Upper lobe of left lung (tissue), 4 donors: ENCODE data around the gene SOD3.

Experiments used
- CTCF ChIP-seq, 6 experiments: fragments of 450-650 bp in 4 of 6; fragments of 200-600 bp in 2 of 6; sonication (generic) in 2 of 6; IDR thresholded peaks; one replicate each; pipeline ENCODE4 v1.5.1; 2016 to 2019; ENCODE audit warnings: antibody characterized with exemption in 6 of 6
- EP300 ChIP-seq, 4 donors: sonication (generic); formaldehyde crosslinking; IDR thresholded peaks; one replicate each; pipeline ENCODE4 v1.5.1; 2017; ENCODE audit warnings: antibody characterized with exemption in 4 of 4, control low read depth in 2 of 4
- POLR2A ChIP-seq, 4 donors: fragments of 450-650 bp; IDR thresholded peaks; one replicate each; pipeline ENCODE4 v1.5.1; 2016 to 2017; ENCODE audit warnings: antibody characterized with exemption in 4 of 4, mild to moderate bottlenecking in 2 of 4
- POLR2AphosphoS5 ChIP-seq, 2 donors: sonication (generic); formaldehyde crosslinking; IDR thresholded peaks; one replicate each; pipeline ENCODE4 v1.5.1; 2017; ENCODE audit warnings: antibody characterized with exemption in 2 of 2

DNA sequence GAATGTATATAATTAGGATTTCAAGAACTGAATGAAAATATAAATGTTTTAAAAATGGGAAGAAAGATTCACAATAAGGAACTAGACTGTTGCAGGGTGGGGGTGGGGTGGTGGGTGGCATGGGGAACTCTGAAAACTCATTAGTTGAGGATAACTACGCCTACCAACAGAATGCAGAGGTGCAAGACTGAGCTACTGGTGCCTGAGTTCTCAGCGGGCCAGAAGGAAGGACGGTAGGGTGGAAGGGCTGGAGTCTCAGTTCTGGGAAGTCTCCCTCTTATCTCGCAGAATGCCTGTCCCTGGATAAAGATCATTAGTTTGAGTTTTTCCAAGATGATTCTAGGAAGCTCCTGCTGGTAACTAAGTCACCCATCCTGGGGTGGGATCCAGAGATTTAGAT lies 1.3 kb upstream of the SOD3 start:
- TF ChIP-seq POLR2AphosphoS5 (IDR thresholded peaks at IDR 0.05) (no peak), CTCF (IDR thresholded peaks at IDR 0.05) (no peak), POLR2A (IDR thresholded peaks at IDR 0.05) (no peak), EP300 (IDR thresholded peaks at IDR 0.05) (no peak)
